Hepatocyte (in vitro differentiated cells): ENCODE results near the gene SCN2B.

Experiments
- EZH2 ChIP-seq: fragments of 200-600 bp; sonication (generic); IDR thresholded peaks from 2 replicates; pipeline ENCODE4 v1.6.1; 2016; ENCODE audit warnings: antibody characterized with exemption, mild to moderate bottlenecking, borderline replicate concordance
- EZH2phosphoT487 ChIP-seq: fragments of 200-600 bp; sonication (generic); IDR thresholded peaks from one replicate; pipeline ENCODE4 v1.6.1; 2018; ENCODE audit warnings: antibody characterized with exemption, mild to moderate bottlenecking, low read depth, moderate library complexity; ENCODE audit not compliant: unreplicated experiment, severe bottlenecking
- TF ChIP-seq, protein P1 (sequence below): fragments of 200-600 bp; sonication (generic); IDR thresholded peaks from 2 replicates; pipeline ENCODE4 v1.5.1; 2016; ENCODE audit warnings: antibody characterized with exemption, mild to moderate bottlenecking; ENCODE audit not compliant: poor library complexity

DNA sequence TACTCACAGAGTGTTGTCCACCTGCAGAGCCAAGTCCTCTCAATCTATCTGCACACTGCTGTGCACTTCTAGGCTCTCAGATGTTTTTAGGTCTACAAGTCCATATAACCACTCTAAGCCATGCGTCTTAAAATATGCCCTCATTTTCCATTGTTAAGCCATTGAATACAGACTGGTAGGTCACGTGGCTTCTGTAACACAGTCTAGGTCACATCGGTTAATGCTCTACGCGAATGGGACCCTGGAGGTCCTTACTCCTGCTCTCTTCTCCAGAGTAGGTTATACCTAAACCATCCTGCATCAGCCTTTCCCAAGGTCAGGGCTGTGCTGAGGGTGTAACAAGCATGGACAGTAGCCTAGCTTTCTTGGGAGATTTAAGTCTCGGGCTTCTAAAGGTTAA lies 47.6 kb upstream of the SCN2B start:
- TF ChIP-seq, protein P1, sequence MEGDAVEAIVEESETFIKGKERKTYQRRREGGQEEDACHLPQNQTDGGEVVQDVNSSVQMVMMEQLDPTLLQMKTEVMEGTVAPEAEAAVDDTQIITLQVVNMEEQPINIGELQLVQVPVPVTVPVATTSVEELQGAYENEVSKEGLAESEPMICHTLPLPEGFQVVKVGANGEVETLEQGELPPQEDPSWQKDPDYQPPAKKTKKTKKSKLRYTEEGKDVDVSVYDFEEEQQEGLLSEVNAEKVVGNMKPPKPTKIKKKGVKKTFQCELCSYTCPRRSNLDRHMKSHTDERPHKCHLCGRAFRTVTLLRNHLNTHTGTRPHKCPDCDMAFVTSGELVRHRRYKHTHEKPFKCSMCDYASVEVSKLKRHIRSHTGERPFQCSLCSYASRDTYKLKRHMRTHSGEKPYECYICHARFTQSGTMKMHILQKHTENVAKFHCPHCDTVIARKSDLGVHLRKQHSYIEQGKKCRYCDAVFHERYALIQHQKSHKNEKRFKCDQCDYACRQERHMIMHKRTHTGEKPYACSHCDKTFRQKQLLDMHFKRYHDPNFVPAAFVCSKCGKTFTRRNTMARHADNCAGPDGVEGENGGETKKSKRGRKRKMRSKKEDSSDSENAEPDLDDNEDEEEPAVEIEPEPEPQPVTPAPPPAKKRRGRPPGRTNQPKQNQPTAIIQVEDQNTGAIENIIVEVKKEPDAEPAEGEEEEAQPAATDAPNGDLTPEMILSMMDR = no peak
- TF ChIP-seq EZH2 (no peak), EZH2phosphoT487 (no peak)
